ENCODE data around the gene PHLDA1.
A peak's percentile ranks its signal among the peaks of the same experiment; 100 is the strongest.

PHLDA1 gene

DNA sequence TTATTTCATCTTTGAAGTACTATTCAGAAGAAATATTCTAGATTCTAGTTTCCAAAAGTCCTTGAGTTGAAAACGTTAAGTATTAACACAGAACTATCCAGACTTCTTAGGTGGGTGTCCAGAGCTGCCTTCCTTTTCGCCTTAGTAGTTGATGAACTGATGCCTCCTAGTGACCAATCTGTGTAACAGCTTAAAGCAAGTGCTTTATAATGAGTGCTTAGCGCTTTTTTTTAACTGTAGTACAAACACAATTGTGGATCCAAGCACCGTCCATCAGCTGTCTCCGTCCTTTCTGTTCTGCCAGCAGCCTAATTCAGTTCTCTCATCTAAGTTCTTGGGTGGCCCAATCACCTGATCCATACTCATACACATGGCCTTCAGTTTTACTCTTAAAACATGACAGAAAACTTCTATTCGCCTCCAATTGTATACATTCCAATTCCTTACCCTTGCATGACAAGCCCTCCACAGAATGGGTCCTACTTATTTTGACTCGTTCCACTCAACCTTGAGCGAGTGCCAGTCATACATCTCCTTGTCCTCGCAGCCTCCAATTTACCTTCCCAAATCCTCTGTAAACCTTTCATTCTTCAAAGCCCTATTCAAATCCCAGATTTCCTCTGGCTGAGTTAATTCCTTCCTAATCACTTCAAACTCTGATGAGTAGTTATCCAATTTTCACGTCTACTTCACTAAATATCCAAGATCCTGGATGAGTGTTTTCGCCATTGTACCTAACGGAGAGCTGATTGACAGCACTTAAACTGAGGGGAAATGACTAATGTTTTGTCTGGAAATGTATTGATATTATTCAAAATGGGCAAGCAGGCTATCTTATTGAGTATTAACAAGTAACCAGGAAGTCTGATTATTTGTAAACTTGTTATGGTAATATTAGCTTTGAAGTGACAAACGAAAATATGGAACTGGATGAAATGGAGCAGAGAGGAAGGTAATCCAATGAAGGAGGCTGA is 5.8 kb upstream of the PHLDA1 start:
- no peak for DNase-seq

DNA sequence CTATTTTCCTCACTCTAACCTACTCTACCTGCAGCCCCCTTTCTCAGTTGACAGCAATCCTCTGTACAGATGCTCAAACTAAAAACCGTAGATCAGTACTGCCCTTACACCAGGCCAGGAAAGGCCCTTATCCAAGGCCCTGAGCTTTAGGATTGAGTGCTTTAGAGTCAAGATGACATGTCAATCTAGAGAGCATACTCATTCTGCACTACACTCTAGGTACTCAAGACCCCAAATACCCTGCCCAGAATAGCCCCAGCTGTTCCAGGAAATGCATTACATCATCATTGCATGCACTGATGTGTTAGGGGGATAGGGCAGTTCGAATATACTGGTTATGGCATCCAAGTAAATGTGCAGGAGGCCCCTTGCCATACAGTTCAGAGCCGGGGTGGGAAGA is 3.5 kb upstream of the PHLDA1 start:
- no peak for DNase-seq

DNA sequence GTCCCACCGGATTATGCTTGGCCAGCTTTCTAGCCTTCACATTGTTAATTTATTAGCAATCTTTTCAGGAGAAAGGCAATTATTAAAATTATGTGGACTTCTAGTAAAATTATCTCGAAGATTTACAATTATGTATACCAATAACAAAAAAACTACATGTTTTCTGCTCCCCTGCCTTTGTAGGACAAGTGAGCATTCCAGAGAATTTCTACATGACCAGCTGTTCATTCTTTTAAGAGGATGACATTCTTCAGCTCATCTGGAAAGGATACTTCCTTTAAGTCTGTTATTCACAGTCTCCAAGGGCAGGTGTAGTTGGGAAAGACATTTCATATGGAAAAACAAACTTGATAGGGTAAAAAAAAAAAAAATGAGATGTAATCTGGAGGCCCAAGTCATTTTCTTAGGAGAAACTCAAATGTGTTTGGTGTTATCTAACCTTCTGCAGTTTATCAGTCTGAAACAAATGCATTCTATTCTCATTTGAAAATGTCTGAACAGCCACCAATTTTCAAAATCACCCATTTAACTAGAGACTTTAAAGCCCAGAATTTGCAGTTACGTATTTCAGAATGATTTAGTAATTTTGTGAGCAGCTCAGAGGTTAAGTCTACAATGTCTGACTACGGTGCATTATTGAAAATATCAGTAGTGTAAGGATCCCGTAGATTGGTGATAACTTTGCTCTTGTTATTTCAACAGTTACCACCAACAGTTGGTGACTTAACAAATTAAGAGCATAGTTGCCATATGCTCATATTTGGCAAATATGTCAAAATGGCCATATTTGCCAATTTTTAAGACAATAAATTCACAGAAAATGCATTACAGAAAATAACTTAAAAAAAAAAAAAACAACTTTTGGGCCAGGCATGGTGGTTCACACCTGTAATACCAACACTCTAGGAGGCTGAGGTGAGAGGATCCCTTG is 1.8 kb upstream of the PHLDA1 start:
- DNase-seq: no peak

DNA sequence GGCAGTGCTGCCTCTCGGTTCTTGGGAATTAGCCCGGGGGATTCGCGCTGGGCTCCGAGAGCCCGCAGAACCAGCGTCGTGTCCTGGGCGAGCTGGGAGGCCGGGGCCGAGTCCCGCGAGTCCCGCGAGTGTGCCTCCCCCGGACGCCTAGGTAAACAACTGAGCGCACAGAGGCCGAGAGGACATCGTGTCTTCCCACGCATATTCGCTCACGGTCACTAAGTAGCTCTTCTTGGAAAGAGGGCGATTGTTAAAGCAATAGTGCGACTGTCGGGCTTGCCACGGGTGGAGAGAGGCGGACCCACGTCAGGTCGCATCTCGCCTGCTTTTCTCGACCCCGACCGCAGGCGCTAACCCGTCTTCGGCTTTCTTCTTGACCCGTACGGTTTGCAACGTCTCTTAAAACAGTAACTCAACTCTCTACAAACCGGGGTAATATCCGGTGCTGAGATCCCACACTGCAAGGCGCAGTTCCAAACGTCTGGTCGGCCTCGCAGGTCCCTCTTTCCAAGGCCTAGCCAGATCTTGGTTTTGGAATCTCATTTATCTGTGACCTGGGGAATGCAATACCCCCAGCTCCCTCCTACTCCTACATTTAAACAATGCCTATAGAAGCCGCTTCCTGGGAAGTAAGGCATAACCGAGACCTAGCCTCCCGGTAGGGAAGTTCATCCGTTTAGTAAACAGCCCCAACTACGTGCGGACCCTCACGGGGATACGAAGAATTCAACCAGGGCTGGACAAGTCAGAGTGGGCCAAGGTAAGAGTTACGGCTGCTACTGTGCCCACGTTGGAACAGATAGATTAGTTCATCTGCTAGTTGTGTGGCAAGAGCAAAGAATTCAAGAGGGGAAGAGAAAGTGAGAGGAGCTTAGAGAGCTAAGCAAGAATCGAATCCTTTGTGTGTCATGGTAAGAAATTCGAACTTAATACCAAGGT is 736 bp upstream of the PHLDA1 start:
- no peak for DNase-seq

DNA sequence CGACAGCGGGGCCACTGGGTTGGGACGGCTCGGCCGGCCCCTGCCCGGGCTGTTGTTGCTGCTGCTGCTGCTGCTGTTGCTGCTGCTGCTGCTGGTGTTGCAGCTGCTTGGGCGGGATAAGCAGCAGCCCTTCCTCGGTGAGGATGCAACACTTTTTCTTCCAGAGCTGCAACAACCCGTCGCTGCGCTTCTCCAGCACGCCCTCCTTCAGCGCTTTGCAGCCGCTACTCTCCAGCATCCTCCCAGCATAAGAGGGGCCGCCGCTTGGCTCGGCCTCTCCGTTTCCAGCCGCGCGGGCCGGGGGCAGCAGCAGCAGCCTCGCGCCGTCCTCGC is 529 bp downstream of the PHLDA1 start:
- no peak for DNase-seq

DNA sequence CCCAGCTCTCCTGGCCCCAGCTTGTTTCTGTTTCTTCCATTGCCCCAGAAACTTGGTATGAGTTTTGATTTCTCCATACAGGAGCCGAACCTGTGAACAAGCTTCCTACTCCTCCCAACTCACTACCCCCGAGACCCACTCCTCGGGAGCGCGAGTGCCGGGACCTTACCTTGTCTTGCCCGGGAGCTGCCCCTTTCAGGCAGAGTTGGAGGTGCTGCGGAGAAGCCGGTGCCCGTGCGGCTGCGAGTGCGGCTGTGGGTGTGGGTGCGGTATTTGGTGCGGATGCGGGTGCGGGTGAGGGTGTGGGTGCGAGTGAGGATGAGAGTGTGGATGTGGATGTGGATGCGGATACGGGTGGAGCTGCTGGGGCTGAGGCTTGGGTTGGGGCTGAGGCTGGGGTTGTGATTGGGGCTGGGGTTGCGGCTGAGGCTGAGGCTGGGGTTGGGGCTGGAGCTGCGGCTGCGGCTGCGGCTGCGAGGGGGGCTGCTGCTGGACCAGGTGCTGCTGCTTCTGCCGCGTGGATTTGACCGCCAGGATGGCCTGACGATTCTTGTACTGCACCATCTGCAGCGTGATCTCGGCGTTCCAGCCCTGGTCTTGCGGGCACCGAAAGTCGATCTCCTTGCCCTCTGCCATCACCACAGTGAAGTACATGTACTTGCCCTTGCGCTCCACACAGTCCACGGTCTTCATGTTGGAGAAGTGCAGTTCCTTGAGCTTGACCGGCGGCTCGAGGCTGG is 1.1 kb downstream of the PHLDA1 start:
- DNase-seq: peak; percentile 78

DNA sequence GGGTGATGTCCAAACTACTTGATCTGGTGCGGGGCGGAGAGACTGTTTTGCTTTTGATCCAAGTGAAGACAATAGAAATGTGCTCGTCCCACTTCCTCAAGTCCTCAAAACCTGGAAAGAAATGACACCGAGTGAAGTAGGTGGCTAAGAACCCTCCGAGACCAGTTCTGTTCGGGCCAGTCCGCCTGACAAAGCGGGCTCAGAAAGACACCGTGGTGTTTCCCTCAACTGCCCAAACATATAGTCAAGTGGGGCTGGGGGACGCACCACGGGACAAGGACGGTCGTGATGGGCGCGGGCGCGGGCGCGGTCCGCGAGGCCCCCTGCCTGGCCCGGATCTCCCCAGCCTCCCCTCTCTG is 1.6 kb downstream of the PHLDA1 start:
- DNase-seq: peak; percentile 46

DNA sequence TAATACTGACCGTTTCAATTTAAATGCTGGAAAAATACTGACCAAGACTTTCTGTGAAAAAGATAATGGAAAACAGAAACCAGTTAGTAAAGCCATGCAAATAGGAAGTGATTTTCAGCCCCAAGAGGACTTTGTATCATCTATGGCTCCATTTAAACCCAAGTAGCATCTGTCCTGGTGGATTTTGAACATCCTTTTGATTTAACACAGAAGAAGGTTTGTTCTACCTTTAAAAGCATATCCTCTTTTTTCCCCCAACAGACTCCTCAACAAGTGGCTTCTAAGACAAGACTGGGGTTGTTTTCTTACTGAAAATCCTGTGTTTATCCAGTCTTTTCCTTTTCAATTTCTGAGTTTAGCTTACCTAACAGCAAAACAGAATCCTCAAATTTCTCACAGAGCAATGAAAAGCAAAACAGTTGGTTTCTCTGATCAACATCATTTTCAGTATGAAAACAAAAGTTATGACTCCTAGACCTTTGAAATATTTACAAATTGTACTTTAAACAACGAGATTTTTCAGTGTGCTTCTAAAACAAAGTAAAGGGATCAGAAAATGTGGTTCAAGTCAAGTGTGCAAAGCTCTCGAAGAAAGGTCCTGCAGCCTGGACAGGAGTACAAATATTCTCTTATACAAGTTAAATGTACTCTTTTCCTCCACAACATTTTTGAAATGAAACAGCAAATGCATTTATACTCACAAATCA is 2.9 kb downstream of the PHLDA1 start:
- no peak for DNase-seq

DNA sequence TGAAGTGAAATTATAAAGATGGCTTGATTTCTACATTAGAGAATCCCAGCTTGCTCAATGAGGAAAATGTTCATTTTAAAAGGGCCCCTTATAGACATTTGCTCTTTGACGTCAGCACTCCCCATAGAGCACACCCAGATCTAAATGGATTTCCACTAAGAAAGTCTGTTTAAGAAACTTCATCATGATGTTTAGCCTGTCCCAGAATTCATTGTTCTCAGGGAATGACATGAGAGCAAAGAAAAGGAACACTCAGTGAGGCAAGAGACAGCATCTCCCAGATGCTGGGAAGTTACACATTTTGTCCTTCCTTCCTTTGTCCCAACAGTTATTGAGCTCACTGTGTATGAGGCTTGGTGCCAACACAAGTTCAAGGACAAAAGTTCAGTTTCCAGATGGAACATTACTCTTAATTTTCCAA is 4.9 kb downstream of the PHLDA1 start:
- DNase-seq: no peak

DNA sequence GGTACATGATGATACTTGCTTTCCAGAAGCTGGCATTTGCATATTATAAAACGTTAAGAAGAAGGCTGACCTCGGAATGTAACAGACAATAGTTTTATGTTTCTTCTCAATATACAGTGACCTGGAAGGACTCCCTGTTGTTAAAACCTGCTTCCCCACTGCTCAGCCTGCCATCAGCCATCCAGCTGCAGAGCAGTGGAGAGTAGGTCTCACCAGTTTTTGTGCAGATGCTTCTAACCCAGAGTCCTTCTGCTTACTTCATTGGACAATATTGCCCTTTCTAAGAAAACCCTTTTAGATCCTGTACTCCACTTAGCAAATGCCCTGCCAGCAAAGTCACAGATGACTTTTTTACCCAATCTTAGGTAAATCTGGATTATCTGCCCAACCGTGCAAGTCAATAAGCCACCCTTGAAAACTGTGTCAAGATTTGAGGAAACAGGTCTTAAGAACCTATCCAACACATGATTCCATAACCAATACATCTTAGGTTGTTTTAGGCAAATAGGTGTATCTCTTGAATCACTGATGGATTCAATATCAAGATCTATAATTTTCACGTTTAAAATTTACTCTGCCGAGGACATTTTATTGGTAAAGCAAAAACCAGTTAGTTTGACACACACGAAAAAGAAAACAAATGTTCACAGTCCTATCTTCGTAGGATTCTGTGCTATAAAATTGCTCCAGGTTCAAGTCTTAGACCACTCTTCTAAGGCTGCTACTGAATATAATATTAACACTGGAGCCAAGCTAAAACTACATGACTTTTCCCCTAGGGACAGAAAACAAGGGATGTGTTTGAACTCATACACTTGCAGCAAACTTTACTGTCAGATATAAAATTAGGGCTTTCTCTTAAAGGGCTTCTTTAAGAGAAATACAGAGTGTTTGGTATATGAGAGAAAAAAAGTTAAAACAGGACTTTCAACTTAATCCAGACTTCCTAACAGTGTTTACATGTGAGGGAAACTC is 5.7 kb downstream of the PHLDA1 start:
- DNase-seq: no peak

DNA sequence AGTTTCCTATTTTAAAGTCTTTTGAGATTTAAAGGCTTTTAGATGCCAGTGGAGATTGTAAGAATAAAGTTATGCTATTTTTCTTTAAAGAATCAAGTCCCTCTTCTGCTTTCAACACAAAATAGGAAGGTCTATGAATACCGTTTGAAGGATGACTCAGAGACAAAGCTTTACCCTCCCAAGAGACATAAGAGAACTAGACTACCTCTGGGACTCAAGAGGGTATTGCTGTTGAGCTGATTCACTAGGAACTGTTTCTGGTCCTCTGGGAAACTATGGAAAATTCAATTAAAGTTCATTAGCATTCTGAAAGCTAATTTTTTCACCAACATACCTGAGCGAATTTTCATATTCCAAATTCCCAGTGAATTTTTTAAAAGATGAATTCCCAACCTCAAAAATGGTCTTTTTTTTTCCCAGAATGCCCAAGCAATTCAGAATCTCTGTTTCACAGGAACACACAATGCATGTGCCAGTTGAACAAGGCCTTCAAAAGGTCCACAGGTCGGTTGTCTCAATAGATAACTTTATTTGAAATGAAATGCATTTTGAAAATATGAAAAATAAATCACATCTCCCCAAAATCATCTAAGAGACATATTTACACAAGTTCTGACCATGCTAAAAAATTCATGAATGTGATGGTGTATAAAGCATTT is 6.5 kb downstream of the PHLDA1 start:
- DNase-seq: no peak

DNA sequence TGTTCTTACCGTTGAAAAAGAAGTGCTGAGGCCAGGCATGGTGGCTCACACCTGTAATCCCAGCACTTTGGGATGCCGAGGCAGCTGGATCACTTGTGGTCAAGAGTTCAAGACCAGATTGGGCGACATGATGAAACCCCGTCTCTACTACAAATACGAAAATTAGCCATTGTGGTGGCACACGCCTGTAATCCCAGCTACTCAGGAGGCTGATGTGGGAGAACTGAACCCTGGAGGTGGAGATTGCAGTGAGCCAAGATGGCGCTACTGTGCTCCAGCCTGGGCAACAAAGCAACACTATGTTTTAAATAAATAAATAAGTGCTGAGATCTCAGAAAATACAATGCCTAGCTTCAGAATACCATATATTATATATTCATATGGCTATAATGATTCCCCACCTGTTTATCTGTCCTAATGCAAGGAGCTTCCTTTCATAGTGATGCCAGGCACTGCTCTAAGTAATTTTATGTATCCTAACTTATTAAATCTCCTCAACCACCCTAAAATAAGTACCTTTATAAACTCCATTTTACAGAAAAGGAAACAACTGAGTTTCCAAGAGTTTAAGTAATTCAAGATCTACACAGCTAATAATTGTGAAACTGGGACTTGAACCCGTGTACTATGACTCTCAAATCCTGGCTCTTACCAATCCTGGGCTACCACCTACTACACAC is 7.3 kb downstream of the PHLDA1 start:
- no peak for DNase-seq

DNA sequence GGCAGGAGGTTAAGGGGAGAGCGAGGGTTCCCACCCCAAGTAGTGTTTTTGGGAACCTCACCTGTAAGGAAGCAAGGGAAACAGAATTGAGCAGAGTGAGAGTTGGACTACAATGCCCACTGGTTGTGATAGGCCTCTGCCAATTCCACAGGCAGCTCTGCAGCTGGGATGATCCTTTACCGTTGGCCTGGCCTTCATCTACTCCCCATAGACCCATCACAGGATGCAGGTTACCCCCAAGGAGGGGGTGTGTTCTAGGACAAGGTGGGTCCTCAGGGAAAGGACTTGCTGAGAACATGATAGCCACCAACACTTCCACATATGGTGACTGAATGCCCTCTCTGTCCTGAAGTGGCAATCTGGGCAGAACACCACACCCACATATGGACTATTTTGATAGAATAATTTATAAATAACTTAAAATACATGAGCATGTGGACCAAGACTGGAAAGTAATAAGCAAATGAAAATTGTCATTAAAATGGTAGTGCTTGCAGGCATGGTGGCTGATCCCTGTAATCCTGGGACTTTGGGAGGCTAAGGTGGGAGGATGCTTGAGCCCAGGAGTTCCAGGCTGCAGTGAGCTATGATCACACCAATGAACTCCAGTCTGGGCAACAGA is 8.4 kb downstream of the PHLDA1 start:
- DNase-seq: no peak

DNA sequence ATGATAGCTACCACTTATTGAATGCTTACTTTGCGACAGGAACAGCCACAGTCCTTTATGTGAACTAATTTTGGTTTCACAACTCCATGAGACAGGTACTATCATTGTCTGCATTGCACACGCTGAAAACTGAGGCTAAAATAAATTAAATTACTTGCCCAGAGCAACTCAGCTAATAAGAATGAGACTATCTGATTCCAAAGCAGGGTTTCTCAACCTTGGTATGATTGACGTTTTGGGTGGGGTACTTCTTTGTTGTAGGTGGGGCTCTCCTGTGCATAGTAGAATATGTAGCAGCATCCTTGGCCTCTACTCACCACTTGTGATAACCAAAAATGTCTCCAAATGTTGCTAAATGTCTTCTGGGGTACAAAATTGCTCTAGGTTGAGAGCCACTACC is 9.1 kb downstream of the PHLDA1 start:
- no peak for DNase-seq

DNA sequence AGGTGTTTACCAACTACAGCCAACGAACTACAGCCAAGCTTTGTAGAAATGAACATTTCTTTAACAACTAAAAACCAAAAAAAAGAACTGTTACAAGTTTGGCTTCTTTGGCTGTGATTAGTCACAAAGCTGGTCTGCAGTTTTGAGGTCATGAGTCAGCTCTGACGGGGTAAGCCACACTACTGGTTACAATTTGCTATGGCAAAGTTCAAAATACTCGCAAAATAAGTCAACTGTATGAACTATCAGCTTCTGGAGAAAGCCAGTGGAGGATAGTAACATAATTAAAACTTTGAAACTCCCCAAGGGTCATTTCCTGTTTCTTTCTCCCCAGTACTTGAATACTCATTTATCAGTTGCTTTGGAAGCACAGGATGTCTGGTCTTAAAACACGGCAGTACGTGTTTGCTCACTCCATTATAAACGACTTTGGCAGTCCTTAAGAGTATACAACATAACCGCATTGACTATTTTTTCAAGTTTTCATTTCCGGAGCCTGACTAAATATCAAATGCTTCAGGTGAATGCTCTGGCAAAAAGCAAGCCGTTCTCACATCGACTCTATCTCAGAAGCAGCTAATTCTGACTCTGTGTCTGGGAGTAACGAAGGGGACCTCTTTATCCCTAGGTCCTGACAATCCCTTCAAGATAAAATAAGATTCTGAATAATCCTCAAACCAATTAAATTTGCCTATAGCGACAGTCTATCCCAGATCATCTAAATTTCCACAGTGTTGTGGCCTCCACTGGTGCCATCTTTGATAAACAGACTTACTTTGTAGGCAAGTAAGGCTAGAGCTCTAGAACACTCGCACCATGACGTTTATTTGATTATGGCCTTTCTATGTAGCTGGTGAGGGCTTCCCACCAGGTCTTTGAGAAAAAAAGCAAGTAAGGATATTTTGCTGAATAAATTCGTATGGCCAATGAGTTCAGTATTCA is 10.6 kb downstream of the PHLDA1 start:
- peak; percentile 49 for DNase-seq

DNA sequence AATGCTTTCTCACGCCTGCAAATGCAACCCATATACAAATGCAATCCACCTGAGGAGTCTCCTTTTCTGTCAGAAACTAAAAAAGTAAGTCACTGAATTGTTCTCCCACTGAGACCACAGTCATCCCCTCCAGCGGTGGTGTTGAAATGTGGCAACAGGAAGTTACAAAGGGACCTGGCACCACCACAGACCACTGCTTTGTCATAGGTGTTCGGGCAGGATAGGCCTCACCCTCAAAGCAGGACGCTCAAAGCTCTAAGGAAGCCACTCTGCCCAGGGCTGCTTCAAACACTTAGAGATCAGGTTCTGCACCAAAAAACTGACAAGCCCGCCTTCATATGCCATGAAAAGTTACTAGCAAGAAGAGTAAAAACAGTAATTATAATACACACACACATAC is 11.3 kb downstream of the PHLDA1 start:
- DNase-seq: peak; percentile 65

DNA sequence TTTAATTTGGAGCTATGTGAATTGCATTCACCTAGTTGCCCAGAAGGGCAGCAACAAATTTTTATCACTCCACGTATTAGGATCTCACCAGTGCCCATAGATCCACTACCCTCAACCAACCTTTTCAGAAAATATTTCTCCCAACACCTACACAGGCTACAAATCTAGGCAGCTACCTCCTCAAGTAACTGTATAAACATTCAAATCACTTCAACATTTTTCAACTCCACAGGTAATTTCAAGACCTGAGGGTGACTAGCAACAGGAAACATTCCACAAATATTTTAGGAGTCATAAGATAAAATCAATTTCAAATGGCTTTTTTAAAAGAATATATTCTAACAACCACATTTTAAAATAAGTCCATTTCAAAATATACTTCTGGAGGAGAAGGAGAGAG is 12.9 kb downstream of the PHLDA1 start:
- DNase-seq: no peak

All from activated CD4-positive, CD25-positive, alpha-beta regulatory T cell treated with anti-CD3 and anti-CD28 coated beads, Interleukin-2, amount 50 U/mL, for 72 hours (primary cell).